ENCODE measurements around the gene UGGT1. TPM values are rescaled to one million over a fixed set of nuclear protein-coding genes. Genes with fewer than 3 reads are reported as not detected.

Gene UGGT1
- total and polyA plus RNA-seq, 2 experiments from 2014 or later = 8.3 to 38.4 TPM

- Histone ChIP-seq H3K27ac (no peak overlapping the region), H3K4me3 (no peak overlapping the region), H3K27me3 (no peaks in the 10 kb centered on the region), H3K36me3 (peaks cover 46% of the 10 kb centered on the region), H3K9me3 (ENCODE audit: low read depth) (no peaks in the 10 kb centered on the region), H3K4me1 (ENCODE audit: low read depth) (no peaks in the 10 kb centered on the region)
- no peak for TF ChIP-seq CTCF (IDR thresholded peaks at IDR 0.05; ENCODE audit: low read depth, low read length)
- DNase-seq (ENCODE audit: low read depth in 1 of 2, low spot score in 1 of 2) = peak in 1 of 2 donors; percentile 87
Observed at GRCh38 chr2:128187032-128187654, 96.1 kb downstream of the UGGT1 start.

GRCh38 chr2:128195435-128195984 lies 104.5 kb downstream of the UGGT1 start:
- Histone ChIP-seq H3K27me3 (no peaks in the 10 kb centered on the region), H3K27ac (peak overlapping the region; percentile 54), H3K36me3 (no peaks in the 10 kb centered on the region), H3K9me3 (ENCODE audit: low read depth) (no peaks in the 10 kb centered on the region), H3K4me3 (no peak overlapping the region), H3K4me1 (ENCODE audit: low read depth) (peaks cover 12% of the 10 kb centered on the region)
- DNase-seq (ENCODE audit: low read depth in 1 of 2, low spot score in 1 of 2) = no peak
- TF ChIP-seq CTCF (IDR thresholded peaks at IDR 0.05; ENCODE audit: low read depth, low read length) = no peak

GRCh38 chr2:128196026-128196425 lies 105.0 kb downstream of the UGGT1 start:
- no peak for TF ChIP-seq CTCF (IDR thresholded peaks at IDR 0.05; ENCODE audit: low read depth, low read length)
- DNase-seq (ENCODE audit: low read depth in 1 of 2, low spot score in 1 of 2) = no peak
- H3K4me1 ChIP-seq (ENCODE audit: low read depth) = peaks cover 12% of the 10 kb centered on the region
- H3K36me3 ChIP-seq = no peaks in the 10 kb centered on the region
- H3K27me3 ChIP-seq = no peaks in the 10 kb centered on the region
- peak overlapping the region; percentile 54 for H3K27ac ChIP-seq
- H3K4me3 ChIP-seq = no peak overlapping the region
- H3K9me3 ChIP-seq (ENCODE audit: low read depth) = no peaks in the 10 kb centered on the region

DNA sequence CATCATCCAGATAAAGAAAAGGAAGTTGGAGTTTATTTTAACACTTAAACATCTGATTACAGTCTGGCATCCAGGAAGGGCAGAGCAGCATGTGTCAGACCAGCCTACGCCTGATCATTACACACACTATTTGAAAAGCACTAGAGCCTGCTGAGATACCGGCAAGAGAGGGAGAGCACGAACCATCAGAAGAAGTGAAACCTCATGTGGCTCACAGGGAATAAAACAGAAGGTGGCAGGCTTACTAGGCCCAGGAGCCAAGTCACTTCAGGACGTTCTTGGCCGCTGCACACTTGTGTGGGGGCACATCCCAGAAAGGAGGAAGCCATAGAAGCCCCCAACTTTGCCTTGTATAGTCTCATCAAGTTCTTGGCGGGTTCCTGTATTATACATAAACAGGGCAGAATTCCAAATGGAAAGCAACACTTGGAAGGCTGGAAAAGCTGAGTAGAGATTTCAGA lies 105.5 kb downstream of the UGGT1 start:
- H3K4me3 ChIP-seq = no peak overlapping the region
- DNase-seq (ENCODE audit: low read depth in 1 of 2, low spot score in 1 of 2) = peak; percentile 28 to 55
- H3K4me1 ChIP-seq (ENCODE audit: low read depth) = peaks cover 12% of the 10 kb centered on the region
- TF ChIP-seq CTCF (IDR thresholded peaks at IDR 0.05; ENCODE audit: low read depth, low read length) = no peak
- H3K27ac ChIP-seq = peak overlapping the region; percentile 54
- H3K36me3 ChIP-seq = no peaks in the 10 kb centered on the region
- no peaks in the 10 kb centered on the region for H3K27me3 ChIP-seq
- no peaks in the 10 kb centered on the region for H3K9me3 ChIP-seq (ENCODE audit: low read depth)

- Histone ChIP-seq H3K4me3 (no peak overlapping the region), H3K27ac (peak overlapping the region; percentile 54), H3K27me3 (no peaks in the 10 kb centered on the region), H3K4me1 (ENCODE audit: low read depth) (peaks cover 12% of the 10 kb centered on the region), H3K36me3 (no peaks in the 10 kb centered on the region), H3K9me3 (ENCODE audit: low read depth) (no peaks in the 10 kb centered on the region)
- TF ChIP-seq CTCF (IDR thresholded peaks at IDR 0.05; ENCODE audit: low read depth, low read length) = no peak
- no peak for DNase-seq (ENCODE audit: low read depth in 1 of 2, low spot score in 1 of 2)
Observed at GRCh38 chr2:128197059-128197458, 106.1 kb downstream of the UGGT1 start.

Data from cardiac muscle cell (in vitro differentiated cells and primary cell).